GM18499 (cell line): ENCODE results near the gene GNAQ.

Experiments
- ATAC-seq: cut with Tn5 transposase; IDR thresholded peaks from one replicate; pipeline ENCODE4 v1.9.1; 2021; ENCODE audit warnings: moderate number of reproducible peaks; ENCODE audit not compliant: insufficient read depth, unreplicated experiment

GNAQ gene

DNA sequence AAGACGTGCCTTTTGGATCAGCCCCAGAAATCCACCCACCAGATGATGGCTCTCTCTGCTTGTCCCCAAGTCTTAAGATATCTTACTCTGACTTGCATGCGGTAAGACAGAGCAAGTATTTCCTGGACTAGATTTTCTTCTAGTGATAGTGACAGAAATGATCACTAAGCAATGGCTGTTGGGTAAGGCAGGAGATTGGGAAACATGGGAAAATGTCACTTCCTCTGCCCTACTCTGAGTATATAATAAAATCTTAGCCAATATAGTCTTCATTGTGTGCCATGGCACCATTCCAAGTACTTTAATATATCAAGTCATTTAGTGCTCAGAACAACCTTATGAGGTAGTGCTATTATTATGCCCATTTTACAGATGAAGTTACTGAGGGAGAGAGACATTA, 352.5 kb downstream of the GNAQ start:
- ATAC-seq = no peak

DNA sequence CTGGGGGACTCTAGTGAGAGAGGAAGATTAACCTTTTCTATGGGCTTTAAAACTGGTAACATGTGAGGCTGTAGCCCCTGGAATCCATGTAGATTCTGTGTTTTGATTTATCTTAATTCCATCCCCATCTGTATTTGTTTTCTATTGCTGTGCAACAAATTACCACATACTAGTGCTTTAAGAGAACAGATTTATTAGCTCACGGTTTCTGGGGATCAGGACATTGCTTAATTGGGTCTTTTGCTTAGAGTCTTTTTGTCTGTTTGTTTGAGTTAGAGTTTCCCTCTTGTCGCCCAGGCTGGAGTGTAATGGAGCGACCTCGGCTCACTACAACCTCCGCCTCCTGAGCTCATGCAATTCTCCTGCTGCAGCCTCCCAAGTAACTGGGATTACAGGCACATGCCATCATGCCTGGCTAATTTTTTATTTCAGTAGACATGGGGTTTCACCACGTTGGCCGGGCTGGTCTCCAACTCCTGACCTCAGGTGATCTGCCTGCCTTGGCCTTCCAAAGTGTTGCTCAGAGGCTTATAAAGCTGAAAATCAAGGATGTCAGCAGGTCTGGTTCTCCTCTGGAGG, 353.6 kb downstream of the GNAQ start:
- no peak for ATAC-seq

DNA sequence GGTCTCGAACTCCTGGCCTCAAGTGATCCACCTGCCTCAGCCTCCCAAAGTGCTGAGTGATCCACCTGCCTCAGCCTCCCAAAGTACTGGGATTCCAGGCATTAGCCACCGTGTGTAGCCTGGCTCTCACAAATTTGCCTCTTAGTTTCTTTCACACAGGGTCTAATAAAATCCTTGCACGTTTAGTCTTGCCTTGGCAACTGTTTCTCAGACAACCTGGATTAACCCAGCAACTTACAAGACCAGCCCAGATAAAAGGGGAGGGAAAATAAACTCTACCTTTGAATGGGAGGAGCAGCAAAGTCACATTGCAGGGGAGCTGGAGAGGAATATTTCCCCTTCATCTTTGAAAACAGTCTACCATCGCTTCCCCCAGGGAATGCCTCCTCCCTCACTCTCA, 354.2 kb downstream of the GNAQ start:
- no peak for ATAC-seq

DNA sequence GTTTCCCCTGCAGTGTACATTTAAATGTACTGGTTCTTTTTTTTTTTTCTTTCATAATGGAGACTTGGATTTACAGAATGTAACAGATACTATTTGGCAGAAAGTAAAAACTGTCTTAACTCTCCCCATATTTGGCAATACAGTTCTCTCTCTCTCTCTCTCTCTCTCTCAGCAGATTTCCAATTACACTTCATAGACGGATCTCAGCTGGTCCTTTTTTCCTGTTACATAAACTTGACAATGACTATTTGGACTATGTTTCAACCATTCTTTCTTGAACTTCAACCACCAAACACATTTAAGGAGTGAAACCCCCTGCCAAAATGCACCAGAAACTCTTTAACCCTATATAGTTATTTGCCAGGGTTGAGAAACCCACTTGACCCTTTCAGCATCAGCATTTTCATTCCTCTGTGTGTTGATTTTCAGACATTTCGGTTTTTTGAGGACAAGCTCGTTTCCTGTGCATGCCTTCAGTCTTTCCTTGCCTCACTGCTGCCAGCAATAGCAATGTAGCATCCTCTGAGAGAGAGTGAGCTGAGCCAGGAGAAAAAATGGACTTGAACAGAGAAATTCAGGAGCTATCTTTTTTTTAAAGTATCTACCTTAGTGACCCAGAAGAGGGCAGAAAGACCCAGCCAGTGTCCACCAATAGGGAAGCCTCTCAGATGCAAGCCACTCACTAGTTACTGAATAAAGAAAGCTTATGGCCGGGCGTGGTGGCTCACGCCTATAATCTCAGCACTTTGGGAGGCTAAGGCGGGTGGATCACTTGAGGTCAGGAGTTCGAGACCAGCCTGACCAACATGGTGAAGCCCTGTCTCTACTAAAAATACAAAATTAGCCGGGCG, 357.4 kb downstream of the GNAQ start:
- no peak for ATAC-seq

DNA sequence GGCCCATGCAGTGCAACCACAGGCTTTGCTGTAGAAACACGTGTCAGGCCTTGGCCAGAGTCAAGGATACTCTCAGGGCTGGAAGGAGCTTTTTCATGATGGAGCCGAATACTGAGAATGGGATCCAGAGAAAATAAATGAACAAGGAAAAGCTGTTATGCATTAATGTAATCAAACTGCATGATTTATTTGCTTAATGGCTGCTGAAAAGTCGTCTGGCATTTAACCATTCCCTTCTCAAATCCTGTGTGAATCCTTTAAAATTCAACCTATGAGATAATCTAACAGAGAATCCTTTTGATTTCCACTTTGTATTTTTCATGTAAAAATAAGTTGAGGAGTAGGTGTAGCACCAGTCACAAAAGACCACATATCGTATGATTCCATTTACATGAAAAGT, 359.4 kb downstream of the GNAQ start:
- no peak for ATAC-seq

DNA sequence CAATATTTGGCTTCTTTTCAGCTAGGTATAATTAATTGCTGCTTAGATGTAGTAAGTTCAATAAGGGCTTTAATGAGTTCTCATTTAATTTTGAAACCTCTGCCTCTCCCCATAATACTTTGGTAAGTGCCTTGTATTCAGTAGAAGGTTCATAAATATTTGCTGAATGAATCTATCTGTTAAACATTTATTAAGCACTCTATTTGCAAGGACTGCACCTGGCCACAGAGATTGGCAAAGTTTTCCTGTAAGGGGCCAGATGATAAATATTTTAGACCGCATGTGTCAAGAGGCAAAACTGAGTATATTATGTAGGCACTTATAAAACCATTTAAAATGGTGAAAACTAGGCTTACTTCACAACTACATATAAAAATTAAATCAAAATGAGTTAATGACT, 364.5 kb downstream of the GNAQ start:
- ATAC-seq = no peak
